HCT116 (cell line): ENCODE measurements around the gene ASB9. TPM values are rescaled to one million over a fixed set of nuclear protein-coding genes. Genes with fewer than 3 reads are reported as not detected.

Experiments used
- ATAC-seq: fragments of 200-7000 bp; cut with Tn5 transposase; 2 replicates; pipeline ENCODE4 v1.9.1; 2020; ENCODE audit warnings: mild to moderate bottlenecking, moderate library complexity
- BruUV-seq: library from RNA; stranded (reverse); fragments of 400-500 nt; replicated peaks from 2 replicates; lab custom pipeline; 2021; lab: Mats Ljungman, UMichigan
- CTCF ChIA-PET: fragments of 300-600 bp; sonication (Branson Sonifier 250); formaldehyde crosslinking; loops from one replicate; lab custom pipeline; 2021; ENCODE audit warnings: antibody characterized with exemption; lab: Charles Lee
- POLR2A ChIA-PET: fragments of 300-600, 350-600 bp; sonication (Branson Sonifier 250); formaldehyde crosslinking; loops from one replicate; lab custom pipeline; 2021; ENCODE audit warnings: antibody characterized with exemption; lab: Charles Lee
- RAD21 ChIA-PET, 2 experiments: fragments of 300-600 bp; sonication (Branson Sonifier 250); formaldehyde crosslinking; loops; one replicate each; lab custom pipeline; 2023; ENCODE audit warnings: low total read pairs in 2 of 2; ENCODE audit not compliant: uncharacterized antibody in 2 of 2, unreplicated experiment in 2 of 2, low non-redundant PET in 1 of 2; lab: Charles Lee
- DNase-seq: peaks from one replicate; pipeline ENCODE4 v3.0.0-alpha.2; 2010; ENCODE audit warnings: low read depth, low spot score
- H2AFZ ChIP-seq: fragments of 200-600 bp; shearing (Covaris generic), sonication (generic); 2 replicates; pipeline ENCODE4 v1.6.1; 2017; ENCODE audit warnings: low read depth, mixed run types, mixed read lengths, antibody characterized with exemption, low read length; ENCODE audit not compliant: poor library complexity, severe bottlenecking
- H3K27ac ChIP-seq: 2 replicates; pipeline ENCODE4 v1.5.1; 2012; ENCODE audit warnings: low read depth, low read length
- H3K27me3 ChIP-seq: fragments of 200-600 bp; sonication (generic); 2 replicates; pipeline ENCODE4 v1.6.1; 2016; ENCODE audit warnings: mixed run types, low read length, mixed read lengths; ENCODE audit not compliant: insufficient read depth
- H3K36me3 ChIP-seq, 2 experiments: fragments of 200-500 bp in 1 of 2; fragments of 200-600 bp in 1 of 2; sonication (Bioruptor generic) in 1 of 2; sonication (generic) in 1 of 2; 2 replicates each; pipeline versions ENCODE4 v1.5.1 to v1.6.1; 2014 to 2016; ENCODE audit warnings: low read length in 2 of 2, inconsistent platforms in 1 of 2, mixed read lengths in 1 of 2, mixed run types in 1 of 2; ENCODE audit not compliant: insufficient read depth in 2 of 2, control insufficient read depth in 1 of 2
- H3K4me1 ChIP-seq, 2 experiments: fragments of 200-600 bp in 1 of 2; sonication (generic) in 1 of 2; 2 replicates each; pipeline versions ENCODE4 v1.5.1 to v1.6.1; 2012 to 2017; ENCODE audit warnings: low read length in 2 of 2, inconsistent platforms in 1 of 2, mild to moderate bottlenecking in 1 of 2, mixed read lengths in 1 of 2, mixed run types in 1 of 2, moderate library complexity in 1 of 2; ENCODE audit not compliant: insufficient read depth in 2 of 2, control insufficient read depth in 1 of 2
- H3K4me2 ChIP-seq: fragments of 200-600 bp; sonication (generic); 2 replicates; pipeline ENCODE4 v1.6.1; 2017; ENCODE audit warnings: mixed run types, low read length, mixed read lengths
- H3K4me3 ChIP-seq, 2 experiments: fragments of 200-600 bp in 1 of 2; sonication (generic) in 1 of 2; replicated peaks in 1 of 2; 2 replicates each; pipeline ENCODE4 v1.5.1; 2011 to 2016; ENCODE audit warnings: low read length in 2 of 2, control low read depth in 1 of 2, low read depth in 1 of 2, mild to moderate bottlenecking in 1 of 2, mixed read lengths in 1 of 2, mixed run types in 1 of 2
- H3K79me2 ChIP-seq: fragments of 200-600 bp; sonication (generic); 2 replicates; pipeline ENCODE4 v1.6.1; 2017; ENCODE audit warnings: mild to moderate bottlenecking, mixed run types, low read length, moderate library complexity, mixed read lengths; ENCODE audit not compliant: insufficient read depth
- H3K9ac ChIP-seq: fragments of 200-600 bp; sonication (generic); 2 replicates; pipeline ENCODE4 v1.6.1; 2016; ENCODE audit warnings: low read length, mixed read lengths
- H3K9me2 ChIP-seq: fragments of 200-600 bp; sonication (generic), shearing (Covaris generic); 2 replicates; pipeline ENCODE4 v1.6.1; 2017; ENCODE audit warnings: mixed run types, mild to moderate bottlenecking, moderate library complexity; ENCODE audit not compliant: insufficient read depth
- H3K9me3 ChIP-seq, 2 experiments: fragments of 200-500 bp in 1 of 2; fragments of 200-600 bp in 1 of 2; sonication (Bioruptor generic) in 1 of 2; sonication (generic) in 1 of 2; 2 replicates each; pipeline ENCODE4 v1.6.1; 2014 to 2017; ENCODE audit warnings: low read length in 2 of 2, mixed read lengths in 2 of 2, inconsistent platforms in 1 of 2, low read depth in 1 of 2, mild to moderate bottlenecking in 1 of 2, mixed run types in 1 of 2, moderate library complexity in 1 of 2; ENCODE audit not compliant: control insufficient read depth in 1 of 2, insufficient read depth in 1 of 2
- H4K20me1 ChIP-seq: fragments of 200-600 bp; sonication (generic), shearing (Covaris generic); 2 replicates; pipeline ENCODE4 v1.6.1; 2017; ENCODE audit warnings: mixed run types, mild to moderate bottlenecking, moderate library complexity; ENCODE audit not compliant: insufficient read depth
- ATF3 ChIP-seq: IDR thresholded peaks from 2 replicates; pipeline ENCODE4 v1.6.1; 2012
- CTCF ChIP-seq, 3 experiments: fragments of 200-600 bp in 1 of 3; sonication (generic) in 1 of 3; IDR thresholded peaks in 2 of 3; conservative IDR thresholded peaks in 1 of 3; 2 replicates each; pipeline ENCODE4 v1.5.1; 2012 to 2017; ENCODE audit warnings: low read depth in 2 of 3, low read length in 2 of 3, antibody characterized with exemption in 1 of 3, borderline replicate concordance in 1 of 3, control low read depth in 1 of 3, mild to moderate bottlenecking in 1 of 3, mixed read lengths in 1 of 3, mixed run types in 1 of 3, moderate library complexity in 1 of 3; ENCODE audit not compliant: insufficient read depth in 1 of 3
- FOSL1 ChIP-seq: IDR thresholded peaks from 2 replicates; pipeline ENCODE4 v1.6.1; 2012; ENCODE audit warnings: low read depth
- POLR2AphosphoS5 ChIP-seq: IDR thresholded peaks from 2 replicates; pipeline ENCODE4 v1.6.1; 2011; ENCODE audit warnings: mild to moderate bottlenecking, low read depth, low read length, moderate library complexity
- TCF7L2 ChIP-seq: IDR thresholded peaks from 2 replicates; pipeline ENCODE4 v1.7.0; 2011; ENCODE audit warnings: borderline replicate concordance, inconsistent platforms; ENCODE audit not compliant: insufficient read depth, insufficient read length; ENCODE audit errors: extremely low read depth
- ZFX ChIP-seq: fragments of 450-650 bp; IDR thresholded peaks from 2 replicates; pipeline ENCODE4 v1.6.1; 2017
- intact Hi-C: fragments of 100-400 bp; cut with micrococcal nuclease; formaldehyde crosslinking; loops from 2 replicates; pipeline ENCODE4 v1.10.0; 2022
- total RNA-seq: library from RNA; stranded (reverse); gene quantifications from one replicate; pipeline ENCODE4 v1.2.1, GENCODE V29; 2021; ENCODE audit not compliant: unreplicated experiment
- TF ChIP-seq, protein P1 (sequence below): IDR thresholded peaks from 2 replicates; pipeline ENCODE4 v1.6.1; 2012; ENCODE audit warnings: low read depth

The ASB9 gene
- total RNA-seq, 1 experiment from 2014 or later = 2.9 TPM

DNA sequence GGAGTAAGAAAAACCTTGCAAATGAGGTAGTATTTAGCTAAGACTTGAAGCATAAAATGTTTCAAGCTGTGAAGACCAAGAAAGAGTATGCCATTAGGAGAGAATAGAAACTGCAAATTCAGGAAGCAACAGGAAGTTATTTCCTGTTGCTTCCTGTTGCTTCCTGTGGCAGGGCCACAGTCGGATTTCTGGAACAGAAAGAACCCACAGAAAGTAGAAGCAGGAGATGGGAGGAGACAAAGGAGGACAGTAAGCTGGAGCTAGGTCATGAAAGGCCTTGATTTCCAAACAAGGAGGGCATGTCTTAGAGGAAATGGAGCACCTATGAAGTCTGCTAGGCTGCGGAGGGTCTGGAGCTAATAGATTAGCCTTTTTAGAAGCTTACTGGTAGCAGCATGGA is 28.3 kb upstream of the ASB9 start:
- H3K9me3 ChIP-seq = no peaks in the 10 kb centered on the region
- POLR2A ChIA-PET = no interaction called here
- intact Hi-C loops = no loop called here
- H3K4me1 ChIP-seq = no peaks in the 10 kb centered on the region
- H3K27ac ChIP-seq = no peak overlapping the region
- H3K36me3 ChIP-seq = no peaks in the 10 kb centered on the region
- no peak for DNase-seq
- no peak overlapping the region for H3K4me3 ChIP-seq
- CTCF ChIA-PET = no interaction called here
- no peak overlapping the region for H2AFZ ChIP-seq
- BruUV-seq = no TSS peak
- no peak overlapping the region for H3K4me2 ChIP-seq
- H3K79me2 ChIP-seq = no peaks in the 10 kb centered on the region
- H4K20me1 ChIP-seq = no peaks in the 10 kb centered on the region
- RAD21 ChIA-PET = no interaction called here
- H3K9me2 ChIP-seq = no peaks in the 10 kb centered on the region
- TF ChIP-seq TCF7L2 (no peak), FOSL1 (no peak)
- H3K27me3 ChIP-seq = no peaks in the 10 kb centered on the region
- no peak overlapping the region for H3K9ac ChIP-seq
- ATAC-seq = no peak

- Histone ChIP-seq H3K4me2 (no peak overlapping the region), H3K79me2 (no peaks in the 10 kb centered on the region), H2AFZ (no peak overlapping the region), H3K27me3 (no peaks in the 10 kb centered on the region), H3K9ac (no peak overlapping the region), H3K9me2 (no peaks in the 10 kb centered on the region), H3K4me1 (no peaks in the 10 kb centered on the region), H3K36me3 (no peaks in the 10 kb centered on the region), H3K4me3 (no peak overlapping the region), H3K27ac (no peak overlapping the region), H3K9me3 (no peaks in the 10 kb centered on the region), H4K20me1 (no peaks in the 10 kb centered on the region)
- ChIA-PET CTCF (no interaction called here), RAD21 (no interaction called here), POLR2A (no interaction called here)
- DNase-seq = no peak
- no TSS peak for BruUV-seq
- intact Hi-C loops = no loop called here
- no peak for ATAC-seq
- no peak for TF ChIP-seq POLR2AphosphoS5
These were observed 23.6 kb upstream of the ASB9 start for GRCh38 chrX:15293451-15293850.

DNA sequence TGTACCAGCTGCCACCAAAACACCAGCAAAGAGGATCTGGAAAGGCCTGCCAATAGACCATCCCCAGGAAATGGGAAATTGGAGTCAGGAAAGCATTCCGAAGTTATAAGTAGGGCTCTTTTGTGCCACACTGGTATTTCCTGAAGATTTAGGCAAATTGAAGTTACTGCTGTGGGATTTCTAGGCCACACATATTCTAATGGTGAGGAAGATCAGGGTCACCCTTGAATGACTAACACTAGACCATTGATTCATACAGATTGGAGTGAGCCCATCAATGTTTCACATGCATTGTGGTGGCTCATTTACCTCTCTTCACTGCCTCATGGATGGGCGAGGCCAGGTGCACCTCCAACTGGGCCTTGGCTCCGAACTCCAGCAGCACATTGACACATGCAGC is 23.0 kb upstream of the ASB9 start:
- ChIA-PET CTCF (no interaction called here), POLR2A (no interaction called here), RAD21 (no interaction called here)
- Histone ChIP-seq H3K4me1 (no peaks in the 10 kb centered on the region), H4K20me1 (no peaks in the 10 kb centered on the region), H3K27me3 (no peaks in the 10 kb centered on the region), H3K9me3 (no peaks in the 10 kb centered on the region), H3K9ac (no peak overlapping the region), H3K36me3 (no peaks in the 10 kb centered on the region), H2AFZ (no peak overlapping the region), H3K4me3 (no peak overlapping the region), H3K27ac (no peak overlapping the region), H3K4me2 (no peak overlapping the region), H3K9me2 (no peaks in the 10 kb centered on the region), H3K79me2 (no peaks in the 10 kb centered on the region)
- intact Hi-C loops = no loop called here
- DNase-seq (no peak), ATAC-seq (no peak)
- BruUV-seq = no TSS peak
- TF ChIP-seq, protein P1, sequence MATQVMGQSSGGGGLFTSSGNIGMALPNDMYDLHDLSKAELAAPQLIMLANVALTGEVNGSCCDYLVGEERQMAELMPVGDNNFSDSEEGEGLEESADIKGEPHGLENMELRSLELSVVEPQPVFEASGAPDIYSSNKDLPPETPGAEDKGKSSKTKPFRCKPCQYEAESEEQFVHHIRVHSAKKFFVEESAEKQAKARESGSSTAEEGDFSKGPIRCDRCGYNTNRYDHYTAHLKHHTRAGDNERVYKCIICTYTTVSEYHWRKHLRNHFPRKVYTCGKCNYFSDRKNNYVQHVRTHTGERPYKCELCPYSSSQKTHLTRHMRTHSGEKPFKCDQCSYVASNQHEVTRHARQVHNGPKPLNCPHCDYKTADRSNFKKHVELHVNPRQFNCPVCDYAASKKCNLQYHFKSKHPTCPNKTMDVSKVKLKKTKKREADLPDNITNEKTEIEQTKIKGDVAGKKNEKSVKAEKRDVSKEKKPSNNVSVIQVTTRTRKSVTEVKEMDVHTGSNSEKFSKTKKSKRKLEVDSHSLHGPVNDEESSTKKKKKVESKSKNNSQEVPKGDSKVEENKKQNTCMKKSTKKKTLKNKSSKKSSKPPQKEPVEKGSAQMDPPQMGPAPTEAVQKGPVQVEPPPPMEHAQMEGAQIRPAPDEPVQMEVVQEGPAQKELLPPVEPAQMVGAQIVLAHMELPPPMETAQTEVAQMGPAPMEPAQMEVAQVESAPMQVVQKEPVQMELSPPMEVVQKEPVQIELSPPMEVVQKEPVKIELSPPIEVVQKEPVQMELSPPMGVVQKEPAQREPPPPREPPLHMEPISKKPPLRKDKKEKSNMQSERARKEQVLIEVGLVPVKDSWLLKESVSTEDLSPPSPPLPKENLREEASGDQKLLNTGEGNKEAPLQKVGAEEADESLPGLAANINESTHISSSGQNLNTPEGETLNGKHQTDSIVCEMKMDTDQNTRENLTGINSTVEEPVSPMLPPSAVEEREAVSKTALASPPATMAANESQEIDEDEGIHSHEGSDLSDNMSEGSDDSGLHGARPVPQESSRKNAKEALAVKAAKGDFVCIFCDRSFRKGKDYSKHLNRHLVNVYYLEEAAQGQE = no peak
- TF ChIP-seq ZFX = no peak
- TF ChIP-seq CTCF (IDR thresholded peaks at IDR 0.05 in 2 of 3, conservative IDR thresholded peaks at IDR 0.05 in 1 of 3; ENCODE audit: borderline replicate concordance in 1 of 3, insufficient read depth in 1 of 3, low read depth in 2 of 3, low read length in 2 of 3) = no peak
- TF ChIP-seq ATF3 = no peak
